Liver (tissue), 9 donors: ENCODE measurements around the gene GPANK1. TPM values are rescaled to one million over a fixed set of nuclear protein-coding genes. Genes with fewer than 3 reads are reported as not detected.
A peak's percentile ranks its signal among the peaks of the same experiment; 100 is the strongest.

Source experiments
- DNase-seq: peaks from one replicate; pipeline ENCODE4 v3.0.0-alpha.2; 2017; ENCODE audit warnings: low spot score
- H3K27ac ChIP-seq, 2 donors: one replicate each; pipeline ENCODE4 v1.7.0; 2013; ENCODE audit warnings: inconsistent platforms in 2 of 2, low read length in 2 of 2, control low read depth in 1 of 2, low read depth in 1 of 2, mild to moderate bottlenecking in 1 of 2
- H3K27me3 ChIP-seq, 4 donors: one replicate each; pipeline versions ENCODE4 v1.6.1 to v1.7.0; 2013; ENCODE audit warnings: low read length in 3 of 4, inconsistent platforms in 1 of 4, mild to moderate bottlenecking in 1 of 4, moderate library complexity in 1 of 4; ENCODE audit not compliant: control insufficient read depth in 4 of 4, insufficient read depth in 4 of 4
- H3K36me3 ChIP-seq, 4 donors: one replicate each; pipeline versions ENCODE4 v1.6.1 to v1.7.0; 2013; ENCODE audit warnings: low read length in 3 of 4, mild to moderate bottlenecking in 3 of 4, low read depth in 1 of 4, moderate library complexity in 1 of 4; ENCODE audit not compliant: control insufficient read depth in 4 of 4, insufficient read depth in 3 of 4
- H3K4me1 ChIP-seq, 4 donors: one replicate each; pipeline versions ENCODE4 v1.6.1 to v1.7.0; 2013; ENCODE audit warnings: low read length in 3 of 4, mild to moderate bottlenecking in 3 of 4, moderate library complexity in 1 of 4; ENCODE audit not compliant: control insufficient read depth in 4 of 4, insufficient read depth in 4 of 4
- H3K4me3 ChIP-seq, 3 donors: one replicate each; pipeline versions ENCODE4 v1.6.1 to v1.7.0; 2013; ENCODE audit warnings: low read length in 3 of 3, control low read depth in 1 of 3, low read depth in 1 of 3, mild to moderate bottlenecking in 1 of 3
- H3K9ac ChIP-seq, 2 donors: one replicate each; pipeline ENCODE4 v1.7.0; 2013; ENCODE audit warnings: low read length in 2 of 2, mild to moderate bottlenecking in 2 of 2, moderate library complexity in 2 of 2, control low read depth in 1 of 2, low read depth in 1 of 2
- H3K9me3 ChIP-seq, 4 donors: one replicate each; pipeline versions ENCODE4 v1.6.1 to v1.7.0; 2013; ENCODE audit warnings: low read length in 3 of 4; ENCODE audit not compliant: control insufficient read depth in 4 of 4
- EGR1 ChIP-seq, 2 donors: IDR thresholded peaks; 2 replicates each; pipeline ENCODE4 v1.6.1; 2016 to 2018; ENCODE audit warnings: antibody characterized with exemption in 2 of 2, low read depth in 2 of 2
- FOXA1 ChIP-seq: IDR thresholded peaks from 2 replicates; pipeline ENCODE4 v1.6.1; 2016; ENCODE audit warnings: antibody characterized with exemption
- FOXA2 ChIP-seq: IDR thresholded peaks from 2 replicates; pipeline ENCODE4 v1.6.1; 2016; ENCODE audit warnings: antibody characterized with exemption
- GABPA ChIP-seq, 2 donors: IDR thresholded peaks in 1 of 2; conservative IDR thresholded peaks in 1 of 2; 2 replicates each; pipeline ENCODE4 v1.6.1; 2016; ENCODE audit warnings: antibody characterized with exemption in 2 of 2, mild to moderate bottlenecking in 1 of 2, moderate library complexity in 1 of 2
- HNF4A ChIP-seq, 2 donors: conservative IDR thresholded peaks; 2 replicates each; pipeline ENCODE4 v1.6.1; 2016; ENCODE audit warnings: antibody characterized with exemption in 2 of 2, mild to moderate bottlenecking in 2 of 2
- HNF4G ChIP-seq: IDR thresholded peaks from 2 replicates; pipeline ENCODE4 v1.6.1; 2016; ENCODE audit warnings: antibody characterized with exemption
- JUND ChIP-seq, 2 donors: IDR thresholded peaks; 2 replicates each; pipeline ENCODE4 v1.6.1; 2016; ENCODE audit warnings: antibody characterized with exemption in 2 of 2
- RAD21 ChIP-seq, 2 donors: IDR thresholded peaks; 2 replicates each; pipeline ENCODE4 v1.6.1; 2016; ENCODE audit warnings: antibody characterized with exemption in 2 of 2, mild to moderate bottlenecking in 2 of 2
- RXRA ChIP-seq, 2 donors: IDR thresholded peaks; 2 replicates each; pipeline ENCODE4 v1.6.1; 2017 to 2018; ENCODE audit warnings: antibody characterized with exemption in 2 of 2, mild to moderate bottlenecking in 1 of 2
- SP1 ChIP-seq: IDR thresholded peaks from 2 replicates; pipeline ENCODE4 v1.6.1; 2018; ENCODE audit warnings: antibody characterized with exemption, mild to moderate bottlenecking
- TAF1 ChIP-seq: conservative IDR thresholded peaks from 2 replicates; pipeline ENCODE4 v1.6.1; 2016; ENCODE audit warnings: antibody characterized with exemption, mild to moderate bottlenecking
- YY1 ChIP-seq: IDR thresholded peaks from 2 replicates; pipeline ENCODE4 v1.6.1; 2016; ENCODE audit warnings: antibody characterized with exemption, mild to moderate bottlenecking
- WGBS: extraction: QIAGEN DNeasy Blood & Tissue Kit; methylation state at CpG from one replicate; pipeline ENCODE4 v1.1.7; 2013; 5-methylcytosine and 5-hydroxymethylcytosine counted together
- polyA plus RNA-seq, 2 donors: library from polyadenylated mRNA; stranded (reverse) in 1 of 2; unstranded in 1 of 2; fragments of 200-250 nt in 1 of 2; fragments of >200 nt in 1 of 2; fragmentation: Nextera tagmentation in 1 of 2; extraction: Ambion mirVana in 1 of 2; gene quantifications; one replicate each; pipeline versions ENCODE4 v1.2.1 to v1.2.3, GENCODE V29; 2013 to 2015
- total RNA-seq, 2 donors: library from RNA; depleted of rRNA; stranded (reverse); fragments of >200 nt; gene quantifications; one replicate each; pipeline ENCODE4 v1.2.3, GENCODE V29; 2014
- TF ChIP-seq, protein P1 (sequence below): IDR thresholded peaks from 2 replicates; pipeline ENCODE4 v1.6.1; 2016; ENCODE audit warnings: antibody characterized with exemption, mild to moderate bottlenecking
- TF ChIP-seq, protein P2 (sequence below): IDR thresholded peaks from 2 replicates; pipeline ENCODE4 v1.6.1; 2016; ENCODE audit warnings: antibody characterized with exemption
- TF ChIP-seq, protein P3 (sequence below): fragments of 150-350 bp; IDR thresholded peaks from 2 replicates; pipeline ENCODE4 v1.5.1; 2017; ENCODE audit warnings: improper control_type of control experiment, low read depth, low read length; ENCODE audit not compliant: missing input control
- TF ChIP-seq, protein P4 (sequence below): IDR thresholded peaks from 2 replicates; pipeline ENCODE4 v1.6.1; 2016; ENCODE audit warnings: antibody characterized with exemption
- TF ChIP-seq, protein P5 (sequence below): IDR thresholded peaks from 2 replicates; pipeline ENCODE4 v1.6.1; 2016; ENCODE audit warnings: antibody characterized with exemption
- donor health status: healthy.
- donor health status: healthy.
- donor health status: healthy.
- donor health status: healthy.
- donor health status: healthy.

Gene GPANK1
- total and polyA plus RNA-seq, 4 donors, result 7.6 to 13.9 (median 11.2) TPM

DNA sequence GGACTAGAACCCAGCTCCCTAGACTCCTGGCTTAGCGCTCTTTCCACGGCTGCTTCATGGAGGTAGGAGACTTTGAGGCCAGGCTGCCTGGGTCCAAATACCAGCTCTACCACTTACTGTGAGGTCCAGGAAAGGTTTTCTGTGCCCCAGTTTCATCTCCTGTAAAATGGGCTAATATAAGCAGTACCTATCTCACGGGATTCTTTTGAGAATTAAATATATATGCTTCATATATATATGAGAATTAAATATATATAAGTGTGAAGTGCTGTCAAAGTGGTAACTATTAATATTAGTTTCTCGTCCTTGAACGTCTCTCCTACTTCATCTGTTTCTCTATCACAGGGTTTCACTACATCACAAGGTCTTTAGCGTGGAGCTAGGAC lies 26.3 kb upstream of the GPANK1 start:
- Histone ChIP-seq H3K9me3 (no peaks in the 10 kb centered on the region), H3K36me3 (peaks cover 4 to 87% (median 64%) of the 10 kb centered on the region in 4 donors), H3K27ac (no peak overlapping the region), H3K9ac (no peak overlapping the region), H3K4me3 (no peak overlapping the region), H3K4me1 (no peaks in the 10 kb centered on the region), H3K27me3 (no peaks in the 10 kb centered on the region)
- 94% methylated on average over 6 of the region's 6 CpGs for WGBS
- no peak for TF ChIP-seq TAF1
- TF ChIP-seq, protein P1, sequence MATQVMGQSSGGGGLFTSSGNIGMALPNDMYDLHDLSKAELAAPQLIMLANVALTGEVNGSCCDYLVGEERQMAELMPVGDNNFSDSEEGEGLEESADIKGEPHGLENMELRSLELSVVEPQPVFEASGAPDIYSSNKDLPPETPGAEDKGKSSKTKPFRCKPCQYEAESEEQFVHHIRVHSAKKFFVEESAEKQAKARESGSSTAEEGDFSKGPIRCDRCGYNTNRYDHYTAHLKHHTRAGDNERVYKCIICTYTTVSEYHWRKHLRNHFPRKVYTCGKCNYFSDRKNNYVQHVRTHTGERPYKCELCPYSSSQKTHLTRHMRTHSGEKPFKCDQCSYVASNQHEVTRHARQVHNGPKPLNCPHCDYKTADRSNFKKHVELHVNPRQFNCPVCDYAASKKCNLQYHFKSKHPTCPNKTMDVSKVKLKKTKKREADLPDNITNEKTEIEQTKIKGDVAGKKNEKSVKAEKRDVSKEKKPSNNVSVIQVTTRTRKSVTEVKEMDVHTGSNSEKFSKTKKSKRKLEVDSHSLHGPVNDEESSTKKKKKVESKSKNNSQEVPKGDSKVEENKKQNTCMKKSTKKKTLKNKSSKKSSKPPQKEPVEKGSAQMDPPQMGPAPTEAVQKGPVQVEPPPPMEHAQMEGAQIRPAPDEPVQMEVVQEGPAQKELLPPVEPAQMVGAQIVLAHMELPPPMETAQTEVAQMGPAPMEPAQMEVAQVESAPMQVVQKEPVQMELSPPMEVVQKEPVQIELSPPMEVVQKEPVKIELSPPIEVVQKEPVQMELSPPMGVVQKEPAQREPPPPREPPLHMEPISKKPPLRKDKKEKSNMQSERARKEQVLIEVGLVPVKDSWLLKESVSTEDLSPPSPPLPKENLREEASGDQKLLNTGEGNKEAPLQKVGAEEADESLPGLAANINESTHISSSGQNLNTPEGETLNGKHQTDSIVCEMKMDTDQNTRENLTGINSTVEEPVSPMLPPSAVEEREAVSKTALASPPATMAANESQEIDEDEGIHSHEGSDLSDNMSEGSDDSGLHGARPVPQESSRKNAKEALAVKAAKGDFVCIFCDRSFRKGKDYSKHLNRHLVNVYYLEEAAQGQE, result no peak
- TF ChIP-seq JUND (IDR thresholded peaks at IDR 0.05), result no peak
- TF ChIP-seq FOXA1, result no peak
- TF ChIP-seq EGR1 (IDR thresholded peaks at IDR 0.05; ENCODE audit: low read depth in 2 of 2), result no peak
- no peak for TF ChIP-seq SP1
- TF ChIP-seq HNF4A (conservative IDR thresholded peaks at IDR 0.05), result no peak
- no peak for TF ChIP-seq HNF4G
- TF ChIP-seq RAD21 (IDR thresholded peaks at IDR 0.05), result no peak
- TF ChIP-seq, protein P2, sequence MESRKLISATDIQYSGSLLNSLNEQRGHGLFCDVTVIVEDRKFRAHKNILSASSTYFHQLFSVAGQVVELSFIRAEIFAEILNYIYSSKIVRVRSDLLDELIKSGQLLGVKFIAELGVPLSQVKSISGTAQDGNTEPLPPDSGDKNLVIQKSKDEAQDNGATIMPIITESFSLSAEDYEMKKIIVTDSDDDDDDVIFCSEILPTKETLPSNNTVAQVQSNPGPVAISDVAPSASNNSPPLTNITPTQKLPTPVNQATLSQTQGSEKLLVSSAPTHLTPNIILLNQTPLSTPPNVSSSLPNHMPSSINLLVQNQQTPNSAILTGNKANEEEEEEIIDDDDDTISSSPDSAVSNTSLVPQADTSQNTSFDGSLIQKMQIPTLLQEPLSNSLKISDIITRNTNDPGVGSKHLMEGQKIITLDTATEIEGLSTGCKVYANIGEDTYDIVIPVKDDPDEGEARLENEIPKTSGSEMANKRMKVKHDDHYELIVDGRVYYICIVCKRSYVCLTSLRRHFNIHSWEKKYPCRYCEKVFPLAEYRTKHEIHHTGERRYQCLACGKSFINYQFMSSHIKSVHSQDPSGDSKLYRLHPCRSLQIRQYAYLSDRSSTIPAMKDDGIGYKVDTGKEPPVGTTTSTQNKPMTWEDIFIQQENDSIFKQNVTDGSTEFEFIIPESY, result no peak
- TF ChIP-seq YY1, result no peak
- TF ChIP-seq RXRA (IDR thresholded peaks at IDR 0.05), result no peak
- TF ChIP-seq, protein P3, sequence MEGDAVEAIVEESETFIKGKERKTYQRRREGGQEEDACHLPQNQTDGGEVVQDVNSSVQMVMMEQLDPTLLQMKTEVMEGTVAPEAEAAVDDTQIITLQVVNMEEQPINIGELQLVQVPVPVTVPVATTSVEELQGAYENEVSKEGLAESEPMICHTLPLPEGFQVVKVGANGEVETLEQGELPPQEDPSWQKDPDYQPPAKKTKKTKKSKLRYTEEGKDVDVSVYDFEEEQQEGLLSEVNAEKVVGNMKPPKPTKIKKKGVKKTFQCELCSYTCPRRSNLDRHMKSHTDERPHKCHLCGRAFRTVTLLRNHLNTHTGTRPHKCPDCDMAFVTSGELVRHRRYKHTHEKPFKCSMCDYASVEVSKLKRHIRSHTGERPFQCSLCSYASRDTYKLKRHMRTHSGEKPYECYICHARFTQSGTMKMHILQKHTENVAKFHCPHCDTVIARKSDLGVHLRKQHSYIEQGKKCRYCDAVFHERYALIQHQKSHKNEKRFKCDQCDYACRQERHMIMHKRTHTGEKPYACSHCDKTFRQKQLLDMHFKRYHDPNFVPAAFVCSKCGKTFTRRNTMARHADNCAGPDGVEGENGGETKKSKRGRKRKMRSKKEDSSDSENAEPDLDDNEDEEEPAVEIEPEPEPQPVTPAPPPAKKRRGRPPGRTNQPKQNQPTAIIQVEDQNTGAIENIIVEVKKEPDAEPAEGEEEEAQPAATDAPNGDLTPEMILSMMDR, result no peak
- no peak for TF ChIP-seq FOXA2
- TF ChIP-seq, protein P4, sequence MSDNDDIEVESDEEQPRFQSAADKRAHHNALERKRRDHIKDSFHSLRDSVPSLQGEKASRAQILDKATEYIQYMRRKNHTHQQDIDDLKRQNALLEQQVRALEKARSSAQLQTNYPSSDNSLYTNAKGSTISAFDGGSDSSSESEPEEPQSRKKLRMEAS, result no peak
- DNase-seq, result no peak

DNA sequence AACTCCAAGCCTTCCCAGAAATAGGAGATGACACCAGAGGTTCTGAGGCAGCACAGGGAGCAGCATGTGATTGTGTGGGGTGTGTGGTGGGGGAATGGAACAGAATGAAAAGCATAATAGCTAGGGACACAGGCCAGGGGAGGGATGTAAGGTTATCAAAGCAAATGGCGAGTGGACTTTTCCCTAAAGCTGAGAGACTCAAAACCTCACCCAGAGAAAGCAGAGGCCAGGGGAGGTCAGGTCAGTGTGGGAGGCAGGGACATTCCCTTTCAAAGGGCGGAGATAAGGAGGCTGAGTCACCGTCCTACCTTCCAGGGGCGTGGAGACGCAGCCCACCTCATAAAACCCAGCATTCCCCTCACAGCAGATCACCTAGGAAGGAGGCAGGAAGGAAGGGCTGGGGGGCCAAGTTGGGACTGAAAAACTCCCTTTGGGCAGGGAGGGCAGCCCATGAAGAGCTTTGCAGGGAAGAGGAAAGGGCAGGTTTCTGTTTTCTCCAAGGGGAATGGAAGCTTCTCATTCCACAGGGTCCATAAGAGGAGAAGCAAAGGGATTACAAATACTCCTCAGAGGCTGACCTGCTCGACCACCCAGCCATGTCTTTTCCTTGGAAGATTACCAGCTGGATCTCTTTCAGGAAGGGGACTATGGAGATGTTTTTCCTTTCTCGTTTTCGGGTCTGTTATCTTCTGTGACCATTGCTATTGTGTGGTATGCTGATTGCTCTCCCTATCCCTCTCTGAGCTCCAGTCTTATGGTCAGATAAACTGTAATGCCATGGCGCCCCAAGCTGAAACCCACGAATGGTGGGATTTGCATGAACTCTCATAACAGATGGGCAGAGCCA lies 25.7 kb upstream of the GPANK1 start:
- 70% methylated on average over 10 of the region's 10 CpGs for WGBS
- H3K27ac ChIP-seq, result no peak overlapping the region
- no peaks in the 10 kb centered on the region for H3K9me3 ChIP-seq
- TF ChIP-seq, protein P3, result no peak
- TF ChIP-seq, protein P5, sequence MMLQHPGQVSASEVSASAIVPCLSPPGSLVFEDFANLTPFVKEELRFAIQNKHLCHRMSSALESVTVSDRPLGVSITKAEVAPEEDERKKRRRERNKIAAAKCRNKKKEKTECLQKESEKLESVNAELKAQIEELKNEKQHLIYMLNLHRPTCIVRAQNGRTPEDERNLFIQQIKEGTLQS, result no peak
- TF ChIP-seq YY1, result no peak
- no peak for TF ChIP-seq JUND (IDR thresholded peaks at IDR 0.05)
- TF ChIP-seq GABPA (IDR thresholded peaks at IDR 0.05 in 1 of 2, conservative IDR thresholded peaks at IDR 0.05 in 1 of 2), result no peak
- TF ChIP-seq, protein P1, result no peak
- TF ChIP-seq EGR1 (IDR thresholded peaks at IDR 0.05; ENCODE audit: low read depth in 2 of 2), result no peak
- no peak for TF ChIP-seq HNF4A (conservative IDR thresholded peaks at IDR 0.05)
- TF ChIP-seq FOXA1, result no peak
- no peak overlapping the region for H3K4me3 ChIP-seq
- peak; percentile 54 for DNase-seq
- no peaks in the 10 kb centered on the region for H3K4me1 ChIP-seq
- H3K36me3 ChIP-seq, result peaks cover 4 to 88% (median 65%) of the 10 kb centered on the region in 4 donors
- no peaks in the 10 kb centered on the region for H3K27me3 ChIP-seq
- no peak overlapping the region for H3K9ac ChIP-seq
